H1 (cell line): ENCODE measurements around the gene RNF157. TPM values are rescaled to one million over a fixed set of nuclear protein-coding genes. Genes with fewer than 3 reads are reported as not detected.

ENCODE experiments used
- ATF2 ChIP-seq: IDR thresholded peaks from 2 replicates; pipeline ENCODE4 v1.6.1; 2012; ENCODE audit warnings: low read length, inconsistent platforms
- BRCA1 ChIP-seq: IDR thresholded peaks from 2 replicates; pipeline ENCODE4 v1.6.1; 2012; ENCODE audit warnings: low read depth, low read length, improper control_type of control experiment
- GTF2F1 ChIP-seq: IDR thresholded peaks from 2 replicates; pipeline ENCODE4 v1.6.1; 2012; ENCODE audit warnings: low read depth, low read length, improper control_type of control experiment, borderline replicate concordance
- KDM1A ChIP-seq: fragments of 200-600, 300-600 bp; sonication (generic); IDR thresholded peaks from 2 replicates; pipeline ENCODE4 v1.7.1; 2016; ENCODE audit warnings: mild to moderate bottlenecking, low read length, borderline replicate concordance
- polyA plus RNA-seq, 7 experiments: library from polyadenylated mRNA; depleted of rRNA in 3 of 7; stranded (reverse) in 5 of 7; unstranded in 2 of 7; fragments of >200 nt in 5 of 7; fragments of 200-250 nt in 2 of 7; gene quantifications; 1 replicate in 5 of 7; 2 replicates in 1 of 7; 4 replicates in 1 of 7; pipeline versions ENCODE4 v1.2.1 to v1.2.3, GENCODE V29; 2011 to 2013; ENCODE audit warnings: missing spikeins in 2 of 7, mixed read lengths in 2 of 7
- total RNA-seq: library from RNA; stranded (reverse); fragmentation: NEBNext Ultra II Directional; extraction: Animal tissue kit (Norgen Biotek cat#: 25700); gene quantifications from 2 replicates; pipeline ENCODE4 v1.2.1, GENCODE V29; 2021

The RNF157 gene
- total and polyA plus RNA-seq, 2 of the 8 experiments (the other 6 are each of a cell fraction or from before 2014, with no cell fraction given) = 13.4 to 16.7 TPM

- TF ChIP-seq ATF2 (no peak), GTF2F1 (no peak), BRCA1 (no peak), KDM1A (no peak)
These were observed 32.5 kb upstream of the RNF157 start (continued) for GRCh38 chr17:76272541-76273444.
